AG04449 (cell line): ENCODE measurements around the gene FGD2.

ENCODE experiments used
- CTCF ChIA-PET: fragments of 350-600 bp; formaldehyde crosslinking; extraction: SDS; loops from one replicate; lab custom pipeline; 2021; ENCODE audit warnings: antibody characterized with exemption; lab: Yijun Ruan, JAX
- POLR2A ChIA-PET: fragments of 400-600, 350-600 bp; formaldehyde crosslinking; extraction: SDS; loops from one replicate; lab custom pipeline; 2020; ENCODE audit warnings: antibody characterized with exemption, inconsistent platforms; lab: Yijun Ruan, JAX
- DNase-seq: peaks from one replicate; pipeline ENCODE4 v3.0.0-alpha.2; 2010; ENCODE audit warnings: low read depth, low spot score
- H3K4me3 ChIP-seq: 2 replicates; pipeline ENCODE4 v1.5.1; 2011; ENCODE audit warnings: low read depth, mild to moderate bottlenecking, control low read depth, low read length
- CTCF ChIP-seq: IDR thresholded peaks from one replicate; pipeline ENCODE4 v1.5.1; 2011; ENCODE audit warnings: mild to moderate bottlenecking, moderate library complexity, low read length, control low read depth, inconsistent platforms; ENCODE audit not compliant: insufficient read depth; ENCODE audit errors: missing control alignments

The FGD2 gene

GRCh38 chr6:37054171-37054570 lies 48.7 kb downstream of the FGD2 start:
- CTCF ChIA-PET = interaction anchor here (1.1 to 17.3 kb wide), 7 partner anchors 25 to 153 kb away, joined by 3 to 522 read pairs (median 18); partner anchors contain the start of gene PIM1
- no peak for DNase-seq
- no peak for TF ChIP-seq CTCF
- H3K4me3 ChIP-seq = no peak overlapping the region
- POLR2A ChIA-PET = interaction anchor here (1.9 kb wide), 1 partner anchor 117 kb away, joined by 4 read pairs; no protein-coding TSS in a partner anchor

- POLR2A ChIA-PET = interaction anchor here (1.9 kb wide), 1 partner anchor 117 kb away, joined by 4 read pairs; no protein-coding TSS in a partner anchor
- no peak overlapping the region for H3K4me3 ChIP-seq
- TF ChIP-seq CTCF = no peak
- CTCF ChIA-PET = interaction anchor here (1.1 to 17.3 kb wide), 5 partner anchors 32 to 152 kb away, joined by 3 to 522 read pairs (median 46); partner anchors contain the start of gene PIM1
- DNase-seq = no peak
These were observed 49.1 kb downstream of the FGD2 start for GRCh38 chr6:37054580-37054979.

GRCh38 chr6:37056112-37056403 lies 50.6 kb downstream of the FGD2 start:
- CTCF ChIA-PET = interaction anchor here (1.1 to 17.3 kb wide), 7 partner anchors 10 to 151 kb away, joined by 3 to 522 read pairs (median 18); partner anchors contain the start of gene PIM1

GRCh38 chr6:37056439-37057127 lies 51.1 kb downstream of the FGD2 start:
- CTCF ChIA-PET = interaction anchor here (1.3 to 17.3 kb wide), 8 partner anchors 8 to 150 kb away, joined by 3 to 522 read pairs (median 12); partner anchors contain the start of gene PIM1
- POLR2A ChIA-PET = interaction anchor here (1.3 kb wide), 1 partner anchor 116 kb away, joined by 3 read pairs; no protein-coding TSS in a partner anchor
- no peak for DNase-seq
- H3K4me3 ChIP-seq = no peak overlapping the region
- no peak for TF ChIP-seq CTCF

More at GRCh38 chr6:37056112-37056403, 50.6 kb downstream of the FGD2 start:
- no peak for TF ChIP-seq CTCF
- no peak overlapping the region for H3K4me3 ChIP-seq
- DNase-seq = no peak
- POLR2A ChIA-PET = no interaction called here

- TF ChIP-seq CTCF = no peak
- DNase-seq = no peak
- H3K4me3 ChIP-seq = no peak overlapping the region
- ChIA-PET CTCF (interaction anchor here (0.7 to 17.3 kb wide), 11 partner anchors 9 to 291 kb away, joined by 3 to 522 read pairs (median 5); partner anchors contain the start of gene PIM1), POLR2A (interaction anchor here (1.3 kb wide), 1 partner anchor 115 kb away, joined by 3 read pairs; no protein-coding TSS in a partner anchor)
These were observed 51.6 kb downstream of the FGD2 start for GRCh38 chr6:37057128-37057471.

GRCh38 chr6:37057678-37058077 lies 52.2 kb downstream of the FGD2 start:
- POLR2A ChIA-PET = interaction anchor here (1.3 to 2.7 kb wide), 2 partner anchors 113 to 115 kb away, joined by 3 to 11 read pairs; partner anchors contain the start of gene PIM1
- DNase-seq = no peak
- CTCF ChIA-PET = interaction anchor here (0.7 to 17.3 kb wide), 12 partner anchors 9 to 291 kb away, joined by 3 to 522 read pairs (median 12); partner anchors contain the start of gene PIM1
- H3K4me3 ChIP-seq = no peak overlapping the region
- no peak for TF ChIP-seq CTCF
